Measurements from ENCODE around the gene RYR2.

- TF ChIP-seq, protein P1, sequence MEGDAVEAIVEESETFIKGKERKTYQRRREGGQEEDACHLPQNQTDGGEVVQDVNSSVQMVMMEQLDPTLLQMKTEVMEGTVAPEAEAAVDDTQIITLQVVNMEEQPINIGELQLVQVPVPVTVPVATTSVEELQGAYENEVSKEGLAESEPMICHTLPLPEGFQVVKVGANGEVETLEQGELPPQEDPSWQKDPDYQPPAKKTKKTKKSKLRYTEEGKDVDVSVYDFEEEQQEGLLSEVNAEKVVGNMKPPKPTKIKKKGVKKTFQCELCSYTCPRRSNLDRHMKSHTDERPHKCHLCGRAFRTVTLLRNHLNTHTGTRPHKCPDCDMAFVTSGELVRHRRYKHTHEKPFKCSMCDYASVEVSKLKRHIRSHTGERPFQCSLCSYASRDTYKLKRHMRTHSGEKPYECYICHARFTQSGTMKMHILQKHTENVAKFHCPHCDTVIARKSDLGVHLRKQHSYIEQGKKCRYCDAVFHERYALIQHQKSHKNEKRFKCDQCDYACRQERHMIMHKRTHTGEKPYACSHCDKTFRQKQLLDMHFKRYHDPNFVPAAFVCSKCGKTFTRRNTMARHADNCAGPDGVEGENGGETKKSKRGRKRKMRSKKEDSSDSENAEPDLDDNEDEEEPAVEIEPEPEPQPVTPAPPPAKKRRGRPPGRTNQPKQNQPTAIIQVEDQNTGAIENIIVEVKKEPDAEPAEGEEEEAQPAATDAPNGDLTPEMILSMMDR (conservative IDR thresholded peaks at IDR 0.05; ENCODE audit: low read length): no peak
- TF ChIP-seq EZH2phosphoT487 (IDR thresholded peaks at IDR 0.05; ENCODE audit: borderline replicate concordance, low read depth, low read length): no peak
Measured at GRCh38 chr1:237007147-237007881, 34.7 kb upstream of the RYR2 start.
